ENCODE results near the gene ARL5A.
"Not testable (repeated sequence)": the region's sequence is repeated elsewhere in the genome, so short reads cannot be mapped to it uniquely, and the experiment has no call there.

Gene ARL5A, protein sequence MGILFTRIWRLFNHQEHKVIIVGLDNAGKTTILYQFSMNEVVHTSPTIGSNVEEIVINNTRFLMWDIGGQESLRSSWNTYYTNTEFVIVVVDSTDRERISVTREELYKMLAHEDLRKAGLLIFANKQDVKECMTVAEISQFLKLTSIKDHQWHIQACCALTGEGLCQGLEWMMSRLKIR

DNA sequence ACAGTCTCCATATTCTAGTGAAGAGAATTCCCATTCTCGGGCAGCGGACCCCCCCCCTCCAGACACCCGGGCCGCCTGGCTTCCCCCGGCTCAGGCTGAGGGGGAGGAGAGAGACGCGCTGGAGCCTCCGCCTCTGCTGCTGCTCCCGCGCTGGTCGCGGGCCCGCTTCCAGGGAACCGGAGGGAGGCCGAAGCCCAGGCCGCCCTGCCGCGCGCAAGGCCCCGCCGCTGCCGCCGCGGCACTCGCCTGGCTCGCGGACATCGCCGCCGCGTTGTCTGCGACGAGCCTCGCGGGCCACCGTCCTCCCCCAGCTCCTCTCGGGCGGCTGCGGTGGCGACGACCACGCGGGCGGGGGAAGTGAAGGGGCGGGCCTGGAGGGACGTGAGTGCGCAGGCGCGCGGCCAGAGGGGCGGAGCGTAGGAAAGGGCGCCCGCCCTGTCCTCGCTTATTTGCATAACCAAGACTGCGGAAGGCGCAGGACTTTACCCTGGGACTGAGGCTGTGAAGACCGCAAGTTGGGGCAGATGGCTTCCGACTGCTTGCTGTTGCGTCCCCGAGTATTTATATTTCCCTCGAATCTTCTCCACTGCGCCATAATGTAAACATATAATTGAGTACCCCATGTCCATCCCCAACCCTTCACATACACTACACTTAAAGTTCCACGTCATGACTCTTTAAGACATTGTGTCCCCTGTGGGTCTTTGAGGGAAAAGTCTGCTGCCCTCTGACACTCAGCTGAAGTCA lies at the start of gene ARL5A:
Gene ARL5A, minus strand, starts transcription at position 279 of the 747 bp plus-strand sequence. Its CDS starts 245 bp downstream, at position 34.
- DNase-seq, result peak; percentile 63 to 72

DNA sequence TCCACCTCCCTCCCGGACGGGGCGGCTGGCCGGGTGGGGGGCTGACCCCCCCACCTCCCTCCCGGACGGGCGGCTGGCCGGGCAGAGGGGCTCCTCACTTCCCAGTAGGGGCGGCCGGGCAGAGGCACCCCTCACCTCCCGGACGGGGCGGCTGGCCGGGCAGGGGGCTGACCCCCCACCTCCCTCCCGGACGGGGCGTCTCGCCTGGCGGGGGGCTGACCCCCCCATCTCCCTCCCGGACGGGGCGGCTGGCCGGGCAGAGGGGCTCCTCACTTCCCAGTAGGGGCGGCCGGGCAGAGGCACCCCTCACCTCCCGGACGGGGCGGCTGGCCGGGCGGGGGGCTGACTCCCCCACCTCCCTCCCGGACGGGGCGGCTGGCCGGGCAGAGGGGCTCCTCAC lies 47.4 kb upstream of the ARL5A start:
- not testable (repeated sequence) for DNase-seq

DNA sequence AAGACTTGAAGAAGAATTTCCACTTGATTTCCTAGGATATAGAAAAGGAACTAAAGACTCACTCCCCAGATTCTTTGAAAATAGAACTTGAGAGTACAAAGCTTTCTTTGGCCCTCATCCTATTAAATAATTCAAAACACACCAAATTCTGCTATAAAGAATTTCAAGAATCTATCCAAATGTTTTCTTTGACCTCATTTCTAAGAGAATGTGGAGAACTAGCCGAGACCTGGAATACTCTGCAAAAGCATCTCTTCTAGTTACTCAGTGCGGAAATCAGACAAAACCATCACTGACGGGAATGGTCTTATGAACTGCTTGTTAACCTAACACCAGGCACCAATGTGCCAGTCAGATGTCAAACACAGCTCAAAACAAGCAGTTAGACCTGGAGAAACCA lies 44.2 kb upstream of the ARL5A start:
- DNase-seq, result no peak

DNA sequence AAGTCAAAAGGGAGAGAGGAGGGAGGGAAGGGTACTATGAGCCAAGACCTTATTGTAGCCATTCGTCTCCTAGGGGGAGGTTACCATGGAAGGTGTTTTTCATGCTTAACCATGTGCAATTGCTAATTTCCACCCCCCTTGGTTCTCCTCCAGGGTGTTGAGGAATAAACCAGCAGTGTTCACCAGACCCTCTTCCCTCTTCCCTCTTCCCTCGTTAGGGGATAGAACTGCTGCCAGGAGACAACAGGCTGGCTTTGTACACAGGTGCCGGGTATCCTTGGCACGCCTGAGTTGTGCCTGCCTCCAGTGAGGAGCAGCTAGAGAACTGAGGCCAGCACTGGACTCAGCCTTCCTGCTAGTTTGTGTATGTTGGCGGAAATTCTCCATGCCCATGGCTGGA lies 41.1 kb upstream of the ARL5A start:
- no peak for DNase-seq

DNA sequence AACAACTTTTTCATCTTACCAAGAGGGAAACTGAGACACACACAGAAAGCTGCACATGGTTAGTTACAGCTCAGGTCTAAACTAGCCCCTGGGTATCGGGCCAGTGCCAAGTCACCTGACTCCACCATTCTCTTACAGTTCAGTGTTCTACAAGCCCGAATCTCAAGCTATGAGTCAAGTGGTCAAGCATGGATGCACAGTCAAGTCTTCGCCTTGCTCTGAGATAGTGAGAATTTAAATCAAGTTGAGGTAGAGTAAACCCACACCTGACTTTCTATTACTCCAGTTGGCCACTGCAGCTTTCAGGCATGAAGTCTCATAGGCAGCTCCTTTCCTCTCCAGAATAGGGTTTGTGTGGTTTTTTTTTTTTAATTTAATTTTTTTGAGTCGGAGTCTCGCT lies 34.5 kb upstream of the ARL5A start:
- no peak for DNase-seq

DNA sequence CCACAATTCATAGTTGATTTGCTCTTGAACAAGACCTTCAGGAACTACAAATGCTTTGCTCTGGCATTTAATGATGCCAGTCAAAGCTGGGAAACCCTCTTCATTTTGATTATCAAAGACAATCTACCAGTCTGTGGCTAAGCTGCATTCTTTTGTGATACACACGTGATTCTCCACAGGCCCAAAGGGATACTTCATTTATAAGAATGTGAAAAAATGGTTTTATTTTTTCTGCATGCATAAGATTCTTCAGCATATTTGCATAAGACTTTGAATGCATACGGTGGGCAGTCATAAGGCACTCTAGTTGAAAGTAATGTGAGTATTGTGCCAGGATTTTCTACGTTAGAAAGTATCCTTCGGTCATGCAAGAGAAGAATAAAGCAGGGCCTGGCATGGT lies 33.0 kb upstream of the ARL5A start:
- no peak for DNase-seq

DNA sequence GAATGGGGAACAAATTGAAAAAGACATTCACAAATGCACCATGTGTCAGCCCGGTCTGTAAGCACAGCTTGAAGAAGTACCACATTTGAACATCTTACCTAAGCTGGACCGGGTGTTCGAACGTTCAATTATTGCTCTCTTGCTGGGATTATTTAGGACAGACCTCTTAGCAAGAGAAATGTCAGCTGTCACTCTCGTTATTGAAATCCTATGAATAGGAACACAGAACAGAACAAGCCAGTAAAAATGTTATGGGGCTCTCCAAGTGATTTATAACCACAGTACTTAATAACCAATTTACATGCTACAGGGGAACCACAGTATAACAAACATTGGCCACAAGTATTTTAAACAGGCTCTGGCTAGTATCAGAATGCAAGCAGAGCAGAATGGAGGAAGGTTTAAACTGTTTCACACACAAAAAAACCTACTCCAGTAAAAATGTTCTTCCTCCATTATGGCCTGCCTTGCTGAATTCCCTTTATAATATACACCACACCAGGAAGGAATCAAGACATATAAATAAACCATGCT lies 32.5 kb upstream of the ARL5A start:
- DNase-seq, result no peak

DNA sequence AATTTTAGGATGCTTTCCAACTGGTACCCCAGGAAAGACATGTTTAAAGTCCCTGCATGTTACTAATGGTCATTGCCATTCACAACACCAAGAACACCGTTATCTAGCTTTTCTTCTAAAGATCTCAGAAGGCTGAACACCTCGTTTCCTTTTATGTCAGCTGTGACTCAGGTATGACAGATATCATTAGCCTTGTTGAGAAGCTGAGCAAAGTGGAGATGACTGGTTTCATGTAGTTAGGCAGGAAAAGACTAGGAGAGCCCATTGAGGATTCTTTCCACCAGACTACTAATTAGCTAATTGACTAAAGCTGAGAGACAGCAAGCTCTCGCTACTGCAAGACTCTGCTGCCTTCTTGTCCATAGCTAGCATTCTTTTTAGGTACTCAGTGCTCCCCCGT lies 32.0 kb upstream of the ARL5A start:
- no peak for DNase-seq

DNA sequence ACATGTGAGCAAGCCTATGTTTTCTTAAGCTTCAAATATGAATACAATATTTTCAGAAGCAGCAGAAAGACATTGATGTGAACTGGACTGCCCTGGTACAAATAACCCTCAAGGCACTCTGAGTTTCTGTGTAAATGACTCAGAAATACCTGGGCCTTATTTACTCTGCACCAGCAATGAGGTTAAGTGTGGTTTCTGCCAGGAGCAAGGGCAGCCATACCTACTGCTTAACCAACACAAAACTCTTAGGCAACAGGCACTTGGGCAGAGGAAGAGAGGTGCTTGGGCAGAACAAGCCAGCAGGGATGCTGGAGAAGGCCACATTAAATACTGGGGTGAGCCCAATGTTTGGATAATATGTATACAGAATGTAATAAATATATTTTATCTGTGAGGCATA lies 29.4 kb upstream of the ARL5A start:
- DNase-seq, result no peak

DNA sequence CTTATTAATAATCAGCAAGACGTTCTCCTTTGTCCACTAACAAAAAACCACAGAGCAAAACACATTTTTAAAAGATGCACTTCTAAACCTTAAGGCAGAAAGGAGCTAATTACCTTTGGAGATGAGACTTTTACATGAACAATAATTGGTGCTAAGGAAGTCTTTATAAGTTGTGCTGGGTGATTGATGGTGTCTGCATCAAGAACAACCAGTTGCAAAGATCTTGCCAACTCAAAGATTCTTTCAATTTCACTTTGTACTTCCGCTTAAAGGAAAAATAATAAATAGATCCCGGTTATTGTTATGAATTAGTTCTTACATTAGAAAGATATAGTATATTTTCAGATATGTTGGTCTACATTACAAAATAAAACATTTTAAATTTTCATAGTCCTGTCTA lies 26.9 kb upstream of the ARL5A start:
- no peak for DNase-seq

DNA sequence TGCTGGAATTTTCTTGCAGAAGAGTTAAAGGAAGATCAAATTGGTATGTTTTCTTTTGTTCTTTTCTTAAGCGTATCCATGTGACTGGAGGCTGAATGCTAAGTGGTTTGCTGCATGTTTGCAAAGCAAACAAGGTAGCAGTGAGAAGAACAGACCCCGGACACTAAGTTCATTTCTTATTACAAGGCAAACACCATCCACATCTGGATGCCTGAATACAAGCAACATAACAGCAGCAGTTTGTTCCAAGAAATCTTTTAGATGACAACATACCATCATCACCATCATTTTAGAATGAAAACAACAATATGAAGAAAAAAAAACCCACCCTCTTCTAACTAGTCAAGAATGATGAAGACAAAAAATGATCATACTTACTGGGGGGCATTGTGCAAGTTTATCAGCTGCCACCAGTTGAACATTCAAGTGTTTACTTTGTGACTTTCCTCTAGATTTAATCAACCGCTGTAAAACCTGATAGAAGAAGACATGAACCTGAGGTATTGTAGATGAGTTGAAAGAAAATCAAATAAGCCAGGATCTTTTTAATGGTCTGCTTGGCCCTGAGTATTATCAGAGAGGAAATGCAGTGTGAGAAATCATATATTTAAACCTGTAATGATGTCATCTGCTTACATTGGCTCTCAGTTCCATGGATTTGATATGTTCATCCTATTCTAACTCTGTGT lies 25.0 kb upstream of the ARL5A start:
- DNase-seq, result no peak

DNA sequence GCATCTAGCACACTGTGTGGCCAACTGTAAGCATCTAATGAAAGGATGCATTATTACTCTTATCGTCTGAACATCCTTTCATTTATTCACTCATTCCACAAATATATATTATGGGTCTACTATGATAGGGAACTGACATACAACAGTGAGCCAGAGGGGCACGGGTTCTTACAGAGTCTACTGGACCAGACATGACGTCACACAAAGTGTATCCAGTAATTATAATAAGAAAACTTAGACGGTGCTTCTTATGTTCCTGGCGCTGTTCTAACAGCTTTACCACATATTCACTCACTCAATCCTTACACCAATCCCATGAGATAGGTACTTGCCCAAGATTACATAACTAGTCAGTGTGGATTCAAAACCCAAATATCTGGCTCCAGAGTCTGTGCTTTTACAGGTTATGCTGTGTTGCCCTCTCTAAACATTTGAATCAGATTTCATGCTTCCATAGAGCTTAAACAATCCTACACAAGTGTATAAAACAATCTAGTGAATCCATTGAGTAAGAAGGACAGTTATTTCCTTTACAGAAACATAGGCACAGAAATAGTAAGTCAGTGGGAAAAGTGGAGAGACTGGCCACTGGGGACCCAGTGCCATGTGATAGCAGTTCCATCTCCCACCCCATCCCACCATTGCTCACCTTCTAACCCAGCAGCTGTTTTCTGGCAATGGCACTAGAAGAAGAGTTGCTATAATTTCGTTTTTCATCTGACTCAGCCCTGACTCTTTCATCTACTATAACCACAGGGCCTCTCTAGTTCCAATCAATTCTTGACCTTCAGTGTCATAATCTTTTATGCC lies 24.2 kb upstream of the ARL5A start:
- DNase-seq, result no peak

DNA sequence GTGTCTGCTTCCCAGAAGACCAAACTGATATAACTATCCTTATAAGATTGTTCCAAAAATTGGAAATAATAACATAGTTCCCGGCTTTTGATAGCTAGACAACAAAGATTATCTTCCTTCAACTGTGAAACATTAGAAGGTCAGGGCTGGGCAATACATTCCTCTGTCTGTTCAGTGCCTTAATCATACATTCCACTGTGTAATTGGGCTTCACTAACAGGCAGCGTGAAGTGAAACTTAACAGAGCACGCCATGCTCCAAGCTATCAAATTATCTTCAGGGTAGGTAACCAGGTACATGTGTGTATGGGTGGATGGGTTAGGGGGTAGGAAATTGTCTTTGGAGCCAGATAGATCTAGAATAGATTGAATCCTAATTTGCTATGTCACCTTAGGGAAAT lies 23.5 kb upstream of the ARL5A start:
- DNase-seq, result no peak

DNA sequence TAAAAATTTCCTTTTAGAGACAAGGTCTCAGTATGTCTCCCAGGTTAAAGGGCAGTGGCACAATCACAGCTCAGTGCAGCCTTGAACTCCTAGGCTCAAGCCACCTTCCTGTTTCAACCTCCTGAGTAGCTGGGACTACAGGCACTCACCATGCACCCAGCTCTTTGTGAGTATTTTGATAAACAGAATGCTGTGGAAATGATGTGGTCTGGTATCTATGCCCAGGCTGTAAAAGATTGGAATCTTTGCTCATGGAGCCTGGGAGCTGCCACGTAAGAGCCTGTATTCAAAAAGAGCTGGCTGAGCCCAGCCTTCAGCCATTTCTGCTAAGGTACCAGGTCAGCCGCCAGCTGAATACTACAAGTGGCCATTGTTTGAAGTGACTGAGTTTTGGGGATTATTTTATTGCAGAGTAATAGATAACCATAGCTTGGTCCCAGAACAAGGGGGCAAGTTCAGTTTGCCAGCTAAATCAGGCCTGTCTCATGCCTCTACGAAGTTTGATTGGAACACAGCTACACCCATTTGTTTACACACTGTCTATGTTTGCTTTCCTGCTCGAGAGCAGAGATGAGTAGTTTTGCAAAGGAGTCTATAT lies 21.3 kb upstream of the ARL5A start:
- peak in 1 of 2 experiments; percentile 7 for DNase-seq

DNA sequence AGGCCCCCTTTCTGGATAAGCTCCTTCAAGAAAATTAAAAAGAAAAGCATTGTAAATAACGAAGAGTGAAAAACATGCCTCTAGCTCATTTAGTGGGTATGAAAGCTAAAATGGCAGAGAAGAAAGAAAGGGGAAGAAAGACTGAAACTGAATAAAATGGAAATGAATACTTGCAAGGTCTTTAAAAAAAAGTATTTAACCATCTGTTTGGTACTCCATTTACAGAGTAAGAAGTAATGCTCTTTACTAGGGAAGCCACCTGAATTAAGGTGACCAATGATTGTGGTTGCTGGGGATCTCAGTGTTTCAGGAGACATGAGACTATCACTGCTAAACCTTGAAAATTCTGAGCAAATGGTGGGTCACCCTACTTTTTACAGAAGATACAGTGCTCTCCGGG lies 17.7 kb upstream of the ARL5A start:
- no peak for DNase-seq

DNA sequence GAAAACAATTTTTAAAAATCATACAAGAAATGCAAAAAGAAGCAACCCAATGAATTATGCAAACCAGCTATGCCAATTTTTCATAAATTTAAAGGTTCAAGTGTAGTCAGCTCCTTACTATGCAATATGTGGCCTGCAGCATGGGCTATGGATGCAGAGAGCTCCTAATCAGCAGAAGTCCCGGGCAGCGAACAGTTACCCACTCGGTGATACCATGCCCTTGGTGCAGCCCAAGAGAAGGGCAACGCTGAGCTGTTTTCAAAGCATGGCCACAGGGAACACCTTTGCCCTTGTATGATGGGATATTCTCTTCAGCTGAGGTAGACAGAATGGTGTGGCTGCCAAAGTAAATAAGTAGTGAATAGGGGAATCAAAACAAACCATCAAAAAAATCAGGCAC lies 17.3 kb upstream of the ARL5A start:
- DNase-seq, result no peak

DNA sequence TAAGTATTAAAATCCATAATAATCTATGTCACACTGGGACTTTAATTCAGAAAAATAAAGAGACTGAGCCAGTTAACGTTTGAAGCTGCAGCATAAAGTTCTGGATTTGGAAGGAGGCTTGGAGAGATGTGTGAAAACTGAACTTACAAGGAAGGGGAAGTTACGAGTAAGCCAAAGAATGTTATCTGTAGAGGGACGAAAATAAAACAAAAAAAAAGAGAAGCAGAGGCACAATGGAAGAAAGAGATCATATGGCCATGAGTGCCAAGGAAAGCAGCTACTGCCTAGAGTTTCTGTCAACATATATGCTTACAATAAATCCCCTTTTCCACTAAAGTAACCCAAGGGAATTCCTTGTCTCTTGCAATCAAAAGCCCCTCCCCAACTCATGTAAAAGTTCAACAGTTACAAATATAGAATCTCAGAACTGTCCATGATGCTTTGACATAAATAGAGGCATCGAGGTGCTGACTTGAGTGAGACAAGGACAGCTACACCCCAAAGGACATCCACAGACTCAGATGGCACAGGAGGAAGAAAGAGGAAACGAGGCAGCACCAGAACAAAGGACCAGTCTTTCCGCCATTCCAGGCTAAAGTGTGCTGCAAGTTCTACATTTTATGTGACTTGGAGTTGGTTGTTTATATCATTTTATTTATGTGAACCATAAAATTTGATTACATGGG lies 16.1 kb upstream of the ARL5A start:
- DNase-seq, result no peak

DNA sequence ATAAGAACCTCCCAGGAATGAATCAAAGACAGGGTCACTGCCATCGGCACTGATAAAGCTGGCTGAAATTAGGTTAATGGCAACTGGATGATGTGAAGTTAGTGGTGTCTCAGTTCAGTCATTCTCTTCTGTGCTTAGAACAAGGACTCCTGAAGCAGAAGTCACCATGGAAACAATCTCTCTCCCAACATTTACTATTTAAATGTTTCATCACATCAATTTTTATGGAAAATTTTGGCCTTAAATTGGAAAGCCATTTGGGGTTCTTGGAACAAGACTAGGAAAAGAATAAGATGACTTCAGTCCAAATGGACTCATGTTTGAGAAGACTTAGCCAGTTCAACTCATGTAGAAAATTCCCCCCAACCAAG lies 15.5 kb upstream of the ARL5A start:
- DNase-seq, result no peak

DNA sequence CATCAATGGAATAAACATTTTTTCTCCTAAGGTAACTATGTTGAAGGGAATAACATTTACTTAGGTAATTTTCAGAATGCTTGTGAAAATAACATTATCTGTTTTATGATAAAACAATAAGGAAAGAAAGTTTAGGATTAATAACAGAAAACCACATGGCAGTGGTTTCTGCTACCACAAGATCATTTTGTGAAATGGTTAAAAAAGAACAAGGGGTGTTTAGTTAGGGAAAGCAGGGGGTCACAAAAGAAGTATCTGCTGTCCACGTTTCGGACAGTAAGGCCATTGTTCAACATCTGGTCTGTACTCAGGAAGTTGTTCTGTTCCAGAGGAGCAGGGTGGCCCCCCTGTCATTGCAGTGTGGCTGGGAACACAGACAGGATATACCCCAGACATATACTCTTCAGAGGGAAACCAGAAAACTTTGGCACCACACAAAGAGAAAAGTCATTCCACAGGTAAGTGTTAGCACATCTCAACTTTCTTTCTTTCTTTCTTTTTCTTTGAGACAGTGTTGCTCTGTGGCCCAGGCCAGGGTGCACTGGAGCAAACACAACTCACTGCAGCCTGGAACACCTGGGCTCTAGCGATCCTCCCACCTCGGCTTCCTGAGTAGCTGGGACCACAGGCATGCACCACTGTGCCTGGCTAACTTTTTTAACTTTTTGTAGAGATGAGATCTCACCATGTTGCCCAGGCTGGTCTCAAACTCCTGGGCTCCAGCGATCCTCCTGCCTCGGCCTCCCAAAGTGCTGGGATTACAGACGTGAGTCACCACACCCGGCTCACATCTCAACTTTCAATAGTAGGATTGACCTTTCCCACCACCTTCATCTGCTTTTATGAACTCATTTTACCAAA lies 14.8 kb upstream of the ARL5A start:
- DNase-seq, result no peak

DNA sequence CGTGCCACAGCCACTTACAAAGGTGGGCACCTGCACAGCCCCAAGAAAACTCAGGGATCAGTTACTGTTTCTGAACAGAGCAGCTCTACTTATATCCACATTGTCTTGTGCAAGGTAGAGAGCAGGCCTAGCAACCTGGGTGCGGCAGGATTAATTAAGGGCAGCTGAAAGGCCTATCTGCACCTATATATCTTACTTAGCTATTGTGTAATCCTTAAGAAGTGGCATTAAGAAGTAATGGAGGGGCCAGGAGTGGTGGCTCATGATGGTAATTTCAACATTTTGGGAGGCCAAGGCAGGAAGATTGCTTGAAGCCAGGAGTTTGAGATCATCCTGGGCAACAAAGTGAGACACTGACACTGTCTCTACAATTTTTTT lies 12.8 kb upstream of the ARL5A start:
- DNase-seq, result no peak

Measured in SHP77 (cell line).